Lower leg skin (tissue), 3 donors: ENCODE results near the gene GCM1.

Source experiments
- CTCF ChIP-seq, 3 donors: fragments of 450-650 bp; IDR thresholded peaks; one replicate each; pipeline ENCODE4 v1.5.1; 2016; ENCODE audit warnings: antibody characterized with exemption in 3 of 3, mild to moderate bottlenecking in 3 of 3, moderate library complexity in 2 of 3
- POLR2A ChIP-seq, 2 donors: fragments of 450-650 bp; IDR thresholded peaks; one replicate each; pipeline ENCODE4 v1.6.1; 2016 to 2017; ENCODE audit warnings: antibody characterized with exemption in 2 of 2, mild to moderate bottlenecking in 1 of 2, moderate library complexity in 1 of 2

DNA sequence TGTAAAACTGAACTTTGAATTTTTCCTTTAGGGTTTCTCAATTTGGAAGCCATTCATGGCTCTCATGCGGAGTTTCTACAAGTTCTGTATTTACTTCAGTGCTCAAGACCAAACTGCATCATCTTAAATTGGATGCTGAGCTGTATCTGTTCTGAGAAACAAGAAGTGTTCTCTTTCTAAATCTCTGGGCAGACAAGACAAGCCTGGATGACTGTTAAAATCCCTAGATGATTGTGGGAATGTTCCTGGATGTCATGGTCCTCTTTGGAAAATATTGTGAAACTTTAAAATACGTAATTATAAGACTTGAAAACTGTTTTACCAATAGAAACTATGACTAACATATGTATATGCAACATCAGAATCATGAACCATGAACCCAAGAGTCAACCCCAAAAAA lies 6.2 kb upstream of the GCM1 start:
- TF ChIP-seq CTCF (IDR thresholded peaks at IDR 0.05) (no peak), POLR2A (IDR thresholded peaks at IDR 0.05) (no peak)
